HepG2 (cell line): Measurements from ENCODE around the gene CSTF2. TPM values are rescaled to one million over a fixed set of nuclear protein-coding genes. Genes with fewer than 3 reads are reported as not detected.
"Not testable (repeated sequence)": the region's sequence is repeated elsewhere in the genome, so short reads cannot be mapped to it uniquely, and the experiment has no call there.

Experiments
- ATAC-seq: fragments of 200-7000 bp; cut with Tn5 transposase; 3 replicates; pipeline ENCODE4 v1.9.1; 2020; ENCODE audit warnings: mild to moderate bottlenecking, moderate library complexity
- BruUV-seq: library from RNA; stranded (reverse); fragments of 400-500 nt; replicated peaks from 2 replicates; lab custom pipeline; 2021; lab: Mats Ljungman, UMichigan
- CTCF ChIA-PET: fragments of 300-600 bp; formaldehyde crosslinking; extraction: SDS; loops from one replicate; lab custom pipeline; 2021; ENCODE audit warnings: low total read pairs, inconsistent platforms, low intra/inter-chr PET ratio; lab: Yijun Ruan, JAX
- POLR2A ChIA-PET: fragments of 350-600 bp; sonication (Branson Sonifier 250); formaldehyde crosslinking; loops from one replicate; lab custom pipeline; 2020; ENCODE audit warnings: antibody characterized with exemption, inconsistent platforms; lab: Yijun Ruan, JAX
- DNase-seq: peaks from one replicate; pipeline ENCODE4 v3.0.0-alpha.2; 2015; ENCODE audit warnings: low spot score
- FAIRE-seq: peaks from 3 replicates; lab custom pipeline; 2011; peaks lifted over from hg19 to GRCh38; lab: Jason Lieb, UNC
- H2AFZ ChIP-seq: one replicate; pipeline ENCODE4 v1.6.1; 2011; ENCODE audit warnings: low read length, inconsistent platforms
- H3K27ac ChIP-seq: fragments of 300-600 bp; 3 replicates; pipeline ENCODE4 v1.8.0; 2011; ENCODE audit warnings: mixed run types, mild to moderate bottlenecking, mixed read lengths, low read length, inconsistent platforms; ENCODE audit not compliant: insufficient read depth; ENCODE audit errors: extremely low read length
- H3K27me3 ChIP-seq, 2 experiments: fragments of 200-600 bp in 1 of 2; 2 replicates in 1 of 2; 3 replicates in 1 of 2; pipeline versions ENCODE4 v1.6.0 to v1.8.0; 2011; ENCODE audit warnings: low read length in 2 of 2, mild to moderate bottlenecking in 2 of 2, moderate library complexity in 2 of 2, inconsistent platforms in 1 of 2; ENCODE audit not compliant: insufficient read depth in 2 of 2, control insufficient read depth in 1 of 2
- H3K36me3 ChIP-seq, 2 experiments: fragments of 200-600 bp in 1 of 2; replicated peaks in 1 of 2; 2 replicates in 1 of 2; 3 replicates in 1 of 2; pipeline versions ENCODE4 v1.5.1 to v1.8.0; 2011; ENCODE audit warnings: low read length in 2 of 2, inconsistent platforms in 1 of 2; ENCODE audit not compliant: insufficient read depth in 2 of 2, control insufficient read depth in 1 of 2
- H3K4me1 ChIP-seq: 2 replicates; pipeline ENCODE4 v1.5.1; 2012; ENCODE audit warnings: low read length, inconsistent platforms; ENCODE audit not compliant: insufficient read depth
- H3K4me2 ChIP-seq: 2 replicates; pipeline ENCODE4 v1.6.0; 2011; ENCODE audit warnings: low read depth, low read length, inconsistent platforms
- H3K4me3 ChIP-seq, 3 experiments: fragments of 200-600 bp in 1 of 3; sonication (generic), shearing (Covaris generic) in 1 of 3; replicated peaks in 1 of 3; 2 replicates each; pipeline ENCODE4 v1.5.1; 2011 to 2016; ENCODE audit warnings: low read length in 3 of 3, inconsistent platforms in 2 of 3, low read depth in 2 of 3, mild to moderate bottlenecking in 2 of 3, control low read depth in 1 of 3, mixed read lengths in 1 of 3; ENCODE audit not compliant: insufficient read depth in 1 of 3
- H3K79me2 ChIP-seq: one replicate; pipeline ENCODE4 v1.6.1; 2011; ENCODE audit warnings: low read length, inconsistent platforms; ENCODE audit not compliant: insufficient read depth
- H3K9ac ChIP-seq: 2 replicates; pipeline ENCODE4 v1.6.0; 2011; ENCODE audit warnings: mild to moderate bottlenecking, low read depth, low read length, inconsistent platforms; ENCODE audit not compliant: insufficient read depth
- H3K9me3 ChIP-seq: 2 replicates; pipeline ENCODE4 v1.5.1; 2012; ENCODE audit warnings: mild to moderate bottlenecking, low read length
- H4K20me1 ChIP-seq: 2 replicates; pipeline ENCODE4 v1.6.0; 2011; ENCODE audit warnings: inconsistent platforms, mild to moderate bottlenecking, low read length, moderate library complexity; ENCODE audit not compliant: insufficient read depth
- EP300 ChIP-seq, 3 experiments: sonication (generic) in 1 of 3; formaldehyde crosslinking in 1 of 3; IDR thresholded peaks; 2 replicates each; pipeline versions ENCODE4 v1.5.1 to v1.6.1; 2011 to 2020; ENCODE audit warnings: low read depth in 2 of 3, low read length in 2 of 3, borderline replicate concordance in 1 of 3, improper control_type of control experiment in 1 of 3, mild to moderate bottlenecking in 1 of 3, missing genetic modification reagents in 1 of 3, moderate library complexity in 1 of 3
- HDAC2 ChIP-seq: sonication (generic); formaldehyde crosslinking; IDR thresholded peaks from 2 replicates; pipeline ENCODE4 v1.4.0; 2020; ENCODE audit warnings: missing genetic modification reagents
- IKZF4 ChIP-seq: sonication (generic); formaldehyde crosslinking; IDR thresholded peaks from 2 replicates; pipeline ENCODE4 v1.5.1; 2020; ENCODE audit warnings: borderline replicate concordance, mild to moderate bottlenecking, low read depth, missing genetic modification reagents; ENCODE audit errors: not compliant biosample characterization
- RELA ChIP-seq: sonication (generic); formaldehyde crosslinking; IDR thresholded peaks from 2 replicates; pipeline ENCODE4 v1.4.0; 2020; ENCODE audit warnings: missing genetic modification reagents
- TEAD3 ChIP-seq: optimal IDR thresholded peaks from 2 replicates; pipeline ENCODE3; 2016; ENCODE audit warnings: borderline replicate concordance
- WGBS: methylation state at CpG from one replicate; pipeline ENCODE4 v1.1.6; 2017; ENCODE audit warnings: low lambda C conversion rate; 5-methylcytosine and 5-hydroxymethylcytosine counted together
- in situ Hi-C: cut with HindIII; loops from 2 replicates; pipeline ENCODE4 v1.10.0; 2017; ENCODE audit warnings: low pct_unique_long_range_greater_than_20kb; ENCODE audit not compliant: extremely low pct_ligation_motif_present
- intact Hi-C: fragments of 100-400 bp; cut with micrococcal nuclease; formaldehyde crosslinking; loops from one replicate; pipeline ENCODE4 v1.10.0; 2022; ENCODE audit not compliant: unreplicated experiment
- polyA plus RNA-seq, 8 experiments: library from polyadenylated mRNA; depleted of rRNA in 3 of 8; stranded (reverse) in 7 of 8; unstranded in 1 of 8; fragments of >200 nt; fragmentation: Illumina TruSeq in 4 of 8; extraction: Trizol in 4 of 8; gene quantifications; 2 replicates each; pipeline versions ENCODE4 v1.2.1 to v1.2.3, GENCODE V29; 2011 to 2016; ENCODE audit warnings: low read depth in 4 of 8, missing spikeins in 1 of 8, mixed read lengths in 1 of 8; ENCODE audit not compliant: insufficient read depth in 1 of 8
- total RNA-seq, 5 experiments: library from RNA; depleted of rRNA; stranded (reverse); fragments of >200 nt; fragmentation: Illumina TruSeq; extraction: Trizol; gene quantifications; 2 replicates each; pipeline ENCODE4 v1.2.3, GENCODE V29; 2016; ENCODE audit warnings: low read depth in 1 of 5
- TF ChIP-seq, protein P1 (sequence below): sonication (generic); formaldehyde crosslinking; IDR thresholded peaks from 2 replicates; pipeline ENCODE4 v1.4.0; 2020; ENCODE audit warnings: missing genetic modification reagents; ENCODE audit errors: not compliant biosample characterization
- TF ChIP-seq, protein P2 (sequence below): sonication (generic); formaldehyde crosslinking; IDR thresholded peaks from 2 replicates; pipeline ENCODE4 v1.8.1; 2023; ENCODE audit warnings: missing genetic modification reagents, mild to moderate bottlenecking, borderline replicate concordance

The CSTF2 gene
- total and polyA plus RNA-seq, 2 of the 13 experiments (the other 11 are each of a cell fraction or from before 2014, with no cell fraction given), result 19.7 to 26.7 TPM

- TF ChIP-seq IKZF4 (no peak), RELA (CRISPR knock-in tag) (no peak), HDAC2 (CRISPR knock-in tag) (no peak), EP300 (IDR thresholded peaks at IDR 0.05; ENCODE audit: low read depth in 2 of 2, low read length in 2 of 2) (no peak), EP300 (CRISPR knock-in tag; IDR thresholded peaks at IDR 0.05; ENCODE audit: borderline replicate concordance) (no peak), TEAD3 (CRISPR knock-in tag) (no peak)
- TF ChIP-seq, protein P1, sequence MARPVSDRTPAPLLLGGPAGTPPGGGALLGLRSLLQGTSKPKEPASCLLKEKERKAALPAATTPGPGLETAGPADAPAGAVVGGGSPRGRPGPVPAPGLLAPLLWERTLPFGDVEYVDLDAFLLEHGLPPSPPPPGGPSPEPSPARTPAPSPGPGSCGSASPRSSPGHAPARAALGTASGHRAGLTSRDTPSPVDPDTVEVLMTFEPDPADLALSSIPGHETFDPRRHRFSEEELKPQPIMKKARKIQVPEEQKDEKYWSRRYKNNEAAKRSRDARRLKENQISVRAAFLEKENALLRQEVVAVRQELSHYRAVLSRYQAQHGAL (CRISPR knock-in tag), result no peak
- TF ChIP-seq, protein P2, sequence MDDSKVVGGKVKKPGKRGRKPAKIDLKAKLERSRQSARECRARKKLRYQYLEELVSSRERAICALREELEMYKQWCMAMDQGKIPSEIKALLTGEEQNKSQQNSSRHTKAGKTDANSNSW (CRISPR knock-in tag), result no peak
Observed at GRCh38 chrX:100804780-100805179, 15.4 kb upstream of the CSTF2 start (continued).

- H3K9me3 ChIP-seq, in situ Hi-C loops, H3K27ac ChIP-seq, intact Hi-C loops, ATAC-seq, H3K79me2 ChIP-seq, H3K36me3 ChIP-seq, H4K20me1 ChIP-seq, DNase-seq, H3K4me3 ChIP-seq, H2AFZ ChIP-seq, H3K9ac ChIP-seq, BruUV-seq, POLR2A ChIA-PET, H3K4me2 ChIP-seq, CTCF ChIA-PET, FAIRE-seq, H3K27me3 ChIP-seq, H3K4me1 ChIP-seq: not testable (repeated sequence)
- under 1% methylated on average over 7 of the region's 7 CpGs for WGBS
Observed at GRCh38 chrX:100808265-100808664, 11.9 kb upstream of the CSTF2 start.
